SK-N-SH (cell line): ENCODE data around the gene UBASH3B.

Experiments
- ELF1 ChIP-seq: IDR thresholded peaks from 2 replicates; pipeline ENCODE4 v1.4.0; 2012
- EP300 ChIP-seq, 2 experiments: IDR thresholded peaks; 2 replicates each; pipeline versions ENCODE4 v1.4.0 to v1.6.1; 2012; ENCODE audit warnings: borderline replicate concordance in 1 of 2, low read depth in 1 of 2, low read length in 1 of 2
- EZH2phosphoT487 ChIP-seq: fragments of 200-600 bp; sonication (generic); IDR thresholded peaks from 2 replicates; pipeline ENCODE4 v1.6.1; 2017; ENCODE audit warnings: low read depth, mixed run types, mild to moderate bottlenecking, antibody characterized with exemption, moderate library complexity, borderline replicate concordance
- MXI1 ChIP-seq: IDR thresholded peaks from 2 replicates; pipeline ENCODE4 v1.6.1; 2012; ENCODE audit warnings: mild to moderate bottlenecking, low read depth, low read length, improper control_type of control experiment
- RAD21 ChIP-seq: IDR thresholded peaks from 2 replicates; pipeline ENCODE4 v1.6.1; 2012; ENCODE audit warnings: mild to moderate bottlenecking, low read length
- RXRA ChIP-seq: IDR thresholded peaks from 2 replicates; pipeline ENCODE4 v1.4.0; 2012; ENCODE audit warnings: low read depth, mild to moderate bottlenecking, borderline replicate concordance
- TAF1 ChIP-seq: IDR thresholded peaks from 2 replicates; pipeline ENCODE4 v1.6.1; 2012; ENCODE audit warnings: low read depth, mild to moderate bottlenecking, low read length, moderate library complexity, borderline replicate concordance
- TF ChIP-seq, protein P1 (sequence below): fragments of 200-600 bp; sonication (generic); IDR thresholded peaks from 2 replicates; pipeline ENCODE4 v1.6.1; 2017; ENCODE audit warnings: antibody characterized with exemption, mild to moderate bottlenecking, moderate library complexity

DNA sequence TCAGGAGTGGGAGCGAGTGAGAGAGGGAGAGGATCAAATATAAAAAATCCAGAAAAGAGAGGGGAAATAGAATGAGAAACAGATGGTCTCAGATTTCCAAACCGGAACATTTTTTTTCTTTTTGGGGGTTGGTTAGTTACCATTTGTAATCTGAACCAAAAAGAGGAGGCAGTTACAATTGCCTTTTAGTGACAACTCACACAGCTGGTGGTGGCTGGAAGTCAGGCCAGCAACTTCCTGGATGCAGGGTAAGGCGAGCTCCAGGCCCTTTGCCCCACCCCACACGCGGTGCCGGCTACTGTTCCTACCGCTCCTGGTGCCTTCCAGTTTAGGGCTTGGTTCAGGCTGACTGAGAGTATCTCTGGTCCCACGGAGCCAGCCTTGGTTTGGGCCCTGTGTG, 21.0 kb upstream of the UBASH3B start:
- no peak for TF ChIP-seq EZH2phosphoT487
- peak; percentile 34; the same call in 1 of the 2 replicates for TF ChIP-seq ELF1
- TF ChIP-seq, protein P1, sequence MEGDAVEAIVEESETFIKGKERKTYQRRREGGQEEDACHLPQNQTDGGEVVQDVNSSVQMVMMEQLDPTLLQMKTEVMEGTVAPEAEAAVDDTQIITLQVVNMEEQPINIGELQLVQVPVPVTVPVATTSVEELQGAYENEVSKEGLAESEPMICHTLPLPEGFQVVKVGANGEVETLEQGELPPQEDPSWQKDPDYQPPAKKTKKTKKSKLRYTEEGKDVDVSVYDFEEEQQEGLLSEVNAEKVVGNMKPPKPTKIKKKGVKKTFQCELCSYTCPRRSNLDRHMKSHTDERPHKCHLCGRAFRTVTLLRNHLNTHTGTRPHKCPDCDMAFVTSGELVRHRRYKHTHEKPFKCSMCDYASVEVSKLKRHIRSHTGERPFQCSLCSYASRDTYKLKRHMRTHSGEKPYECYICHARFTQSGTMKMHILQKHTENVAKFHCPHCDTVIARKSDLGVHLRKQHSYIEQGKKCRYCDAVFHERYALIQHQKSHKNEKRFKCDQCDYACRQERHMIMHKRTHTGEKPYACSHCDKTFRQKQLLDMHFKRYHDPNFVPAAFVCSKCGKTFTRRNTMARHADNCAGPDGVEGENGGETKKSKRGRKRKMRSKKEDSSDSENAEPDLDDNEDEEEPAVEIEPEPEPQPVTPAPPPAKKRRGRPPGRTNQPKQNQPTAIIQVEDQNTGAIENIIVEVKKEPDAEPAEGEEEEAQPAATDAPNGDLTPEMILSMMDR: no peak
- no peak for TF ChIP-seq EP300 (IDR thresholded peaks at IDR 0.05; ENCODE audit: borderline replicate concordance in 1 of 2, low read depth in 1 of 2, low read length in 1 of 2)
- no peak for TF ChIP-seq MXI1
- TF ChIP-seq RXRA: no peak
- no peak for TF ChIP-seq RAD21
- TF ChIP-seq TAF1: no peak
